ENCODE results near the gene MAL.
A peak's percentile ranks its signal among the peaks of the same experiment; 100 is the strongest.

MAL gene

DNA sequence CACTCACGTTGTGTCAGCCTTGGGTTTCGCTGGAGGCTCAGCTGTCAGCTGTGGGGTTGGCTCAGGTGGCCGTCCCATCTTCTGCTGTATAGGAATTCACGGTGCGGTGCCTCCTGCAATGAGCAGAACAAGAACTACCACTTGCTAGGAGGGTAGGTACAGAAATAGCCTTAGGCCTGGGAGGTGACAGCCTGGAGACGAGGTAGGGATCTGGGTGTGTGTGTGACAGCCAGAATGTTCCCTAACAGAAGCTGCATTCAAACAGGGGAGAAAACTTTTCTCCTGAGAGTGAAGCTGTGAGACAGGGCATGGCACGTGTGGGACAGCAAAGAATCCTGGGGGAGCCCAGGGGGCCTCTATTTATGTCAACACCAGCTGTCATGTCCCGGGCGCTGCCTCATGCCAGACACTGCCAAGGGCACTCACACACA lies 8.4 kb upstream of the MAL start:
- DNase-seq: no peak

DNA sequence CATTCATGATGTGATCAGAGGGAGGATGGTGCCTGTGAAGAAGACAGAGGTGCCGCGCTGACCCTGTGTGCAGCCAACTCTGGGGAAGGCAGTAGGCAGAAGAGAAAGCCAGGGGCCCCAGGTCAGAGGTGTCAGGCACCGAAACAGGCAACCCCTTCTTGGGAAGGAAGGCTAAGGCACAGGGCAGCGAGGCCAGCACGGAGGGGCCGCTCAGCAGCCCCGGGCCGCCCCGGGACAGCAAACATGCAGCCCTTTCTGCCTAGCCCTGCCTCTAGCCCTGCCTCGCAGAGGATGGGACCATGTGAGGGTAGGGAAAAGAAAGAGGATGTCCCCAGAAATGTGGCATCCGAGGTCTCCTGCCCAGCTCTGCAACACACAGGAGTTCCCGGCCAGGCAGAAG lies 7.7 kb upstream of the MAL start:
- no peak for DNase-seq

GRCh38 chr2:95018301-95018700 lies 7.2 kb upstream of the MAL start:
- no peak for DNase-seq

DNA sequence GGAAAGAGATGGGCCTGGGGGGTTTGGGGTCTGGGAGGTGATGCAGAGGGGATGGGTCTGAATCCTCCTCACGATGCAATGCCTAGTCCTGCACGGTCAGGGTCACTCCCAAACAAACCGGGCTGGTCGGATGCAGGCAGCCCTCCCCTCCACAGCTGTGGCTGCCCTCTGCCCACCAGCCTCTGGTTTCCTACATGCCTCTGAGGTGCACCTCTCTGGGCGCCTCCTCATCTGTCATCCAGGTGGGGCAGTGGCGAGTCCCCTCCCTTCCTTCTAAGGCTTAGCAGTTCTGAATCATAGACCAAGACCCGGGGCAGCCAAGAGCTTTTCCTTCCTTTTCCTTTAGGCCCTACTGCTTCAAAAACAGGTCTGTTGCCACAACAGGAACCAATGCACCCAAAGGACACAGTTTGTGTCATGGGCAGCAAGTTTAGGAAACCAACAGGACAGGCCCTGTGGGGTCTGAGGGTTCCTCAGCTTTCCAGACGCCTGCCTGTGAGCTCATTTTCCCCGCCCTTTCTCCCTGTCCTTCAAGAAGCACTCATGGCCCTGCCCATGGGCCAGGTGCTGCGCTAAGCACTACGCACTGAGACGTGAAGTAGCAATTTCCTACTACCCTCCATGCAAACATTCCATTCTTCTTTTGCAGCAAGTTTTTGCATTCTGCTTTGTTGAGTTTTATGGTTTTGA lies 6.5 kb upstream of the MAL start:
- DNase-seq: no peak

GRCh38 chr2:95019572-95019971 lies 5.9 kb upstream of the MAL start:
- no peak for DNase-seq

DNA sequence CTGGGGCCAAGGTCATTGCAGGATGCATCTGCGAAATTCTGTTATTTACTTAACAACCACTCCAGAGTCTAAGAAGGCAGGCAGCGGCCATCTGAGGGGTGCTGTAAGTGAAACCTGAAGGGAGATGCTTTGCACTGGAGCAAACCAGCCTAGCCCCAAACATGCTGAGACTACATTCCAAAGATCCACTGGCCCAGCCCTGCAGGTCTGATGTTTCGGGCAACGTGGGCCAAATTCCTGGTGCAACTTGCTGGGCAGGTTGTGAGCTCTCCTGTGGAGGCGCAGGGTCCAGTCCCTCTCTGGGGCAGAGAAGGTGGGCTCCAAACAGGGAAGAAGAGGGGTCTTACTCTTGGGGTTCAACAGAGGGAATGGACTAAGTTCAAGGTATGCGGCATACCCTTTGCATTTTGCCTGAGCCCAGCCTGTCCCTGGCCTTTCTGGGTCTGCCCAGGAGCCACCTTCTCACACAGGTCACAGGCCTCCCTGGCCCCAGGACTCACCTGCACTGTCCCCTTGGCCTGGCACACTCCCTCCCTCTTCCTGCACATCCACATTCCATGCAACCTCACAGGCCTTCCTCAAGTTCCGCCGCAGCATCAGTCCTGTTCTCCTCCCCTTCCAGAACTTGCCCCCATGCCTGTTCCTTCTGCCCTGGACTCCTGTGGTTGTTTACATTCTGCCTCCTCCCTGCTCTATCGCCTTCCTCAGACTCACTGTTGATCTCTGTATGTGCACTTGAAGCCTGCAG lies 5.1 kb upstream of the MAL start:
- DNase-seq: no peak

- no peak for DNase-seq
These were observed 4.5 kb upstream of the MAL start for GRCh38 chr2:95021023-95021416.

GRCh38 chr2:95021847-95022246 lies 3.7 kb upstream of the MAL start:
- no peak for DNase-seq

GRCh38 chr2:95022309-95023221 lies 2.9 kb upstream of the MAL start:
- peak; percentile 28 for DNase-seq

DNA sequence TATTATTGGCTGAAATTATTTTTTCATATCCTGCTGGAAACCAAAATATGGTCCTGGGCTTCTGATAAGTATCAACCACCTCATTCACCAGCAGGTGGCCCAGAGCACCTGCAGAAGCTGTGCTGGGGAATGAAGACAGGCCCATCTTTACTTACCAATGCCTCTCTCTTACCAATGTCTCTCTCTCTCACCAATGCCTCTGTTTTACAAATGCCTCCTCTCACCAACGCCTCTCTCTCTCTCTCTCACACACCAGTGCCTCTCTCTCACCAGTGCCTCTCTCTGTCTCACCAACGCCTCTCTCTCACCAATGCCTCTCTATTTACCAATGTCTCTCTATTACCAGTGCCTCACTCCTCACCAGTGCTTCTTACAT lies 2.3 kb upstream of the MAL start:
- no peak for DNase-seq

- DNase-seq: no peak
These were observed 1.1 kb upstream of the MAL start for GRCh38 chr2:95024371-95024770.

GRCh38 chr2:95024960-95025405 lies 525 bp upstream of the MAL start:
- DNase-seq: no peak

GRCh38 chr2:95026471-95027368 lies 1.2 kb downstream of the MAL start:
- DNase-seq: no peak

DNA sequence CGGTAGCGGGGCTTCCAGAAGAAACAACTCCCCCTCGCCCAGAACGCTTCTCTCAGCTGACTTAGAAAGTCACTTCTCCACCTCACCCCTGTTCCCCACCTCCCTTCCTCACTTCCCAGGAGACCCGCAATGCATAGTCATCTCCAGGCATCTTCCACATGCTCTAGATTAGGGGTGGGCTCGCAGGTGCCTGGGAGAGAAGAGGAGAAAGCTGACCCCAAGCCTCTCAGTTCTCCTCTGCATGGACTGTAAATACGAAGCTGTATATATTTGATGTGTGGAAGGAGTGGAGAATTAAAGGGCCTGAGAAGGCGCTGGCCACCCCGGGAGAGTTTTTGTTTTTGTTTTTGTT lies 1.8 kb downstream of the MAL start:
- DNase-seq: no peak

- no peak for DNase-seq
These were observed 4.4 kb downstream of the MAL start for GRCh38 chr2:95029898-95030341.

GRCh38 chr2:95030496-95030895 lies 5.0 kb downstream of the MAL start:
- no peak for DNase-seq

- DNase-seq: no peak
These were observed 5.7 kb downstream of the MAL start for GRCh38 chr2:95031076-95031725.

DNA sequence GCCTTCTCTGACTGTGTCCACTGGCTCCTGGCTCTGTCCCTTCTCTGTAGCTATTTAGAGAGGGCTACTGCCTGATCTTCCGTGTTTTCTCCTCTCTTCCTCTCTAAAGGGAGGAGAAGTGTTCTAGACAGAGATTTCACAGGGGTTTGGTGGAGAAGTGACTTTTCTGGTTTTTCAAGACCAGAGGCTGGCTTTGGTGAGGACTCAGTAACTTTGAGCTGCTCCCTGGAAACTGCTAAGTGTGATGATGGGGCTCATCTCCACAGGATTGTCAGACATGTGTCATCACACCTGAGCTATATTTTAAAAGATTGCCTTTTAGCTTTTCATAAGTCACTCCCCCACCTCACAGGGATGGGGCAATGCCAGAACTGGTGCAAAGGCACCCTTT lies 6.2 kb downstream of the MAL start:
- no peak for DNase-seq

DNA sequence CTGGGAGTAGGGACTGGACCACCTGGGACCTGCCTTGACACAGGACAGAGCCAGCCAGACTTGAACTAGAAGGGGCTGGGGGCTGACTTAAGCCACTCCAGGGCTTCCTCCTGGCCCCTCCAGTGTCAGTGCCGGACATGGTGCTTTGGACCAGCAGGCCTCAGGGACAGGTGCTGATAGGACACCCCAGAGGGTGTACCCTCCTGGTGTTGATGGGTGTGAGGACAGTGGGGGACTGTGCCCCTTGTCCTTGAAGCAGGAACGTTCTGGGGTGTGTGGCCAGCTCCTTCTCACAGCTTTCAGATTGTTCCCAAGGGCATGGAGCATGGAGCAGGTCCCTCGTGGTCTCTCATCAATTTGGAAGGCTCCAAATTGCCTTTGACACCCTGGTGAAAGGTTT lies 6.8 kb downstream of the MAL start:
- no peak for DNase-seq

DNA sequence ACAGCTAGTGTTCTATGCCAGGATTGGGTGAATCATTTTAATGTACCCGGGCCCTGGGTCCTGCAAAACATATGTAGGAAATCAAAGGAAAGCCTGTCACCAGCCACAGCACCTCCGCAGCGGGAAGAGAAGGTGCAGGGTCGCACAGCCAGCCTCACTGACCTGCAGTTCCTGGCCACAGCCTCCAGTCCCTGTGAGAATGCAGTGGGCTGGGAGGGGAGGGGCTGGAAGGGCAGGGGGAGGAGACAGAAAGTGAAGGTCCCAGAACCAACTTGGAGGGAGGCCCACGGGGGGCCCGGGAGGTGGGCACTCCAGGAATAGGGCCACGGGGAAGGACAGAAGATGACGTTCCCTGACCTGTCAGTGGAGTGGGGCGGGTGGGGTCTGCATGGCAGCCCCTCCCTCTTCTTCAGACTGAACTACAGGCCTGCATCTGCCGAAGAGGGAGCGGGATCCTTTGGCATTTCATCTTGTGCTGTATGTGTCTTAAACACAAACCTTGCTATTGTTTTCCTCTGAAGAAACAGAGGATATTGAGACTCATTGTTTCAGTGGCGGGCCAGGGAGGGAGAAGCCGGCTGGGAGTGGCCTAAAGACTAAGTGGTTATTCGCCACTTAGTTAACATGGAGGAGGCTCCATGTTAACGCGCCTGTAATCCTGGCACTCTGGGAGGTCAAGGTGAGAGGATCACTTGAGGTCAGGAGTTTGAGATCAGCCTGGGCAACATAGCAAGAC lies 7.5 kb downstream of the MAL start:
- DNase-seq: no peak

GRCh38 chr2:95034221-95034620 lies 8.7 kb downstream of the MAL start:
- no peak for DNase-seq

Data from fibroblast of skin of right biceps (primary cell).